HEK293 (cell line): ENCODE measurements around the gene OVOL1.

ENCODE experiments used
- CTCF ChIP-seq: fragments of 450-650 bp; formaldehyde crosslinking; IDR thresholded peaks from 2 replicates; pipeline ENCODE4 v1.5.1; 2016; ENCODE audit warnings: missing biosample characterization, missing genetic modification characterization
- HIC1 ChIP-seq: fragments of 450-650 bp; formaldehyde crosslinking; IDR thresholded peaks from 2 replicates; pipeline ENCODE4 v1.5.1; 2016; ENCODE audit warnings: missing biosample characterization, missing genetic modification characterization
- REST ChIP-seq: fragments of 450-650 bp; formaldehyde crosslinking; IDR thresholded peaks from 2 replicates; pipeline ENCODE4 v1.5.1; 2016; ENCODE audit warnings: missing biosample characterization, missing genetic modification characterization
- SP7 ChIP-seq: fragments of 450-650 bp; formaldehyde crosslinking; IDR thresholded peaks from 2 replicates; pipeline ENCODE4 v1.5.1; 2016; ENCODE audit warnings: missing biosample characterization, missing genetic modification characterization
- YY1 ChIP-seq: fragments of 450-650 bp; formaldehyde crosslinking; IDR thresholded peaks from 2 replicates; pipeline ENCODE4 v1.5.1; 2018; ENCODE audit warnings: missing biosample characterization, missing genetic modification characterization
- ZBTB10 ChIP-seq: fragments of 450-650 bp; formaldehyde crosslinking; IDR thresholded peaks from 2 replicates; pipeline ENCODE4 v1.5.1; 2016; ENCODE audit warnings: missing biosample characterization, missing genetic modification characterization
- ZBTB8A ChIP-seq: fragments of 450-650 bp; formaldehyde crosslinking; IDR thresholded peaks from 2 replicates; pipeline ENCODE4 v1.5.1; 2016; ENCODE audit warnings: missing biosample characterization, missing genetic modification characterization
- ZNF513 ChIP-seq: fragments of 450-650 bp; IDR thresholded peaks from 2 replicates; pipeline ENCODE4 v1.5.1; 2018; ENCODE audit warnings: missing biosample characterization, missing genetic modification characterization
- ZNF549 ChIP-seq: fragments of 450-650 bp; IDR thresholded peaks from 2 replicates; pipeline ENCODE4 v1.5.1; 2018; ENCODE audit warnings: missing biosample characterization, missing genetic modification characterization, mild to moderate bottlenecking, inconsistent platforms, moderate library complexity

DNA sequence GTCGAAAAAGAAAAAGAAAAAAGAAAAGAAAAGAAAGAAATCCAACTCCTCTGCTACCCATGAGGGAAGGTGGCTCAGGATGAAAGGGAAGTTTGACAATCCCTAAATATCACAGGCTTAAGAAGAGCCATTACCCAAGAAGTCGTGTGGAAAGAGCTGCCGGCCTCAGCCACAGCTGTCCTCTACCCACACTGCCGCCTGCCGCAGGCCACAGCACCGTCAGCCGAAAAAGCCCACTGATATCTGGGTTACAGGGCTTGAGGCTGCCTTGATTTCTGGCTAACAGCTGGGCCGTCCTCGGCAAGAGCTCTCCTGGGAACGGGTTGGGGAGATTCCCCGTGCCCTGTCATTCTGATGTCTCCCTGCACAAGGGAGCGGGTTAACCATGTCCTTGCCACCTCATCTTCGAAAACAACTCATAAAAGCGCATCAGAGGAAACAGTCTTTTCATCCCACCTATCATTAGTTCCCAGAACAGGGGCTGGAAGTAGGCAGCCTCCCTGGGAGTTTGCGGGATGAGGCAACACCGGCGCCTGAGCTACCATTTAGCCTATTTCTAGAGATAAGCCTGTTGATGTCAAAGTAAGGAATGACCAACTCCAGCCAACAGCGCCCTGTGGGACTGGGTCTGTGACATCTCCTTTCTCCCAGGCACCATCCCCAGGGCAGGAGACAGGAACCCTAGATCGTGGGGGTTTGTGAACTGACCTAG is 25.1 kb downstream of the OVOL1 start:
- no peak for TF ChIP-seq ZBTB8A (tag by site-specific recombination)
- no peak for TF ChIP-seq CTCF (tag by site-specific recombination)
- no peak for TF ChIP-seq ZNF513 (tag by site-specific recombination)
- TF ChIP-seq SP7 (tag by site-specific recombination), result no peak
- TF ChIP-seq REST (tag by site-specific recombination), result no peak
- no peak for TF ChIP-seq HIC1 (tag by site-specific recombination)
- no peak for TF ChIP-seq ZNF549
- TF ChIP-seq YY1, result no peak
- no peak for TF ChIP-seq ZBTB10
